Neural cell (in vitro differentiated cells): Measurements from ENCODE around the gene CD177. TPM values are rescaled to one million over a fixed set of nuclear protein-coding genes. Genes with fewer than 3 reads are reported as not detected.
"Not testable (repeated sequence)": the region's sequence is repeated elsewhere in the genome, so short reads cannot be mapped to it uniquely, and the experiment has no call there.

Experiments
- H2AFZ ChIP-seq: fragments of 200-600, 300-800 bp; sonication (generic), shearing (Covaris generic); 2 replicates; pipeline ENCODE4 v1.6.0; 2014; ENCODE audit warnings: low read depth, mild to moderate bottlenecking, antibody characterized with exemption, low read length, moderate library complexity
- H3F3A ChIP-seq: fragments of 200-600 bp; shearing (Covaris generic); 2 replicates; pipeline ENCODE4 v1.6.1; 2016; ENCODE audit warnings: mild to moderate bottlenecking, moderate library complexity, mixed read lengths, antibody characterized with exemption, low read length; ENCODE audit not compliant: insufficient read depth, poor library complexity, severe bottlenecking
- H3K27ac ChIP-seq: fragments of 200-600, 300-800 bp; sonication (generic), shearing (Covaris generic); 2 replicates; pipeline ENCODE4 v1.5.1; 2014; ENCODE audit warnings: mild to moderate bottlenecking, low read length, moderate library complexity
- H3K27me3 ChIP-seq: fragments of 300-800, 200-600 bp; sonication (generic), shearing (Covaris generic); 2 replicates; pipeline ENCODE4 v1.6.0; 2014; ENCODE audit warnings: mild to moderate bottlenecking, low read depth, low read length, moderate library complexity; ENCODE audit not compliant: insufficient read depth
- H3K36me3 ChIP-seq: fragments of 300-800, 200-600 bp; sonication (generic), shearing (Covaris generic); 2 replicates; pipeline ENCODE4 v1.5.1; 2014; ENCODE audit warnings: mild to moderate bottlenecking, antibody characterized with exemption, low read length, moderate library complexity; ENCODE audit not compliant: insufficient read depth
- H3K4me2 ChIP-seq: fragments of 300-800, 200-600 bp; sonication (generic), shearing (Covaris generic); 2 replicates; pipeline ENCODE4 v1.6.0; 2014; ENCODE audit warnings: mild to moderate bottlenecking, low read length
- H3K4me3 ChIP-seq: fragments of 300-800, 200-600 bp; sonication (generic), shearing (Covaris generic); 2 replicates; pipeline ENCODE4 v1.5.1; 2014; ENCODE audit warnings: mild to moderate bottlenecking, low read length, moderate library complexity
- H3K79me2 ChIP-seq: fragments of 200-600 bp; shearing (Covaris generic); replicated peaks from 2 replicates; pipeline ENCODE4 v1.6.0; 2014; ENCODE audit warnings: mild to moderate bottlenecking, low read length, moderate library complexity; ENCODE audit not compliant: insufficient read depth
- H3K9ac ChIP-seq: fragments of 300-800, 200-600 bp; sonication (generic), shearing (Covaris generic); 2 replicates; pipeline ENCODE4 v1.6.1; 2016; ENCODE audit warnings: mild to moderate bottlenecking, low read length, mixed read lengths
- H3K9me2 ChIP-seq: fragments of 200-600 bp; shearing (Covaris generic); 2 replicates; pipeline ENCODE4 v1.6.1; 2016; ENCODE audit warnings: mild to moderate bottlenecking, low read length, mixed read lengths; ENCODE audit not compliant: insufficient read depth
- H3K9me3 ChIP-seq: fragments of 200-600, 300-800 bp; sonication (generic), shearing (Covaris generic); 2 replicates; pipeline ENCODE4 v1.6.1; 2016; ENCODE audit warnings: mild to moderate bottlenecking, mixed run types, low read length, moderate library complexity, mixed read lengths
- H4K20me1 ChIP-seq: fragments of 200-600 bp; shearing (Covaris generic); 2 replicates; pipeline ENCODE4 v1.6.1; 2016; ENCODE audit warnings: mild to moderate bottlenecking, mixed run types; ENCODE audit not compliant: insufficient read depth
- CTCF ChIP-seq: fragments of 450-650 bp; IDR thresholded peaks from 2 replicates; pipeline ENCODE4 v1.5.1; 2014; ENCODE audit warnings: antibody characterized with exemption, mild to moderate bottlenecking, moderate library complexity; ENCODE audit not compliant: poor library complexity, severe bottlenecking
- EP300 ChIP-seq: fragments of 450-650 bp; conservative IDR thresholded peaks from 2 replicates; pipeline ENCODE4 v1.6.1; 2014; ENCODE audit warnings: antibody characterized with exemption, mild to moderate bottlenecking, moderate library complexity; ENCODE audit not compliant: poor library complexity, severe bottlenecking
- MXI1 ChIP-seq: fragments of 450-650 bp; conservative IDR thresholded peaks from 2 replicates; pipeline ENCODE4 v1.6.1; 2014; ENCODE audit warnings: antibody characterized with exemption, mild to moderate bottlenecking; ENCODE audit not compliant: poor library complexity, severe bottlenecking
- RAD21 ChIP-seq: fragments of 450-650 bp; conservative IDR thresholded peaks from 2 replicates; pipeline ENCODE4 v1.6.1; 2014; ENCODE audit warnings: antibody characterized with exemption, mild to moderate bottlenecking, moderate library complexity
- REST ChIP-seq: IDR thresholded peaks from 2 replicates; pipeline ENCODE4 v1.6.1; 2012; ENCODE audit warnings: borderline replicate concordance
- SMC3 ChIP-seq: fragments of 450-650 bp; conservative IDR thresholded peaks from 2 replicates; pipeline ENCODE4 v1.6.1; 2014; ENCODE audit warnings: antibody characterized with exemption, mild to moderate bottlenecking, moderate library complexity; ENCODE audit not compliant: poor library complexity
- polyA plus RNA-seq: library from polyadenylated mRNA; depleted of rRNA; stranded (reverse); fragments of >200 nt; gene quantifications from 2 replicates; pipeline ENCODE4 v1.2.3, GENCODE V29; 2014

CD177 gene
- polyA plus RNA-seq, 1 donor from 2014 or later: not detected

- no peaks in the 10 kb centered on the region for H3K9me2 ChIP-seq
- TF ChIP-seq EP300 (no peak), RAD21 (no peak), CTCF (no peak), REST (no peak)
- no peak overlapping the region for H3K9ac ChIP-seq
- H4K20me1 ChIP-seq: no peaks in the 10 kb centered on the region
- no peaks in the 10 kb centered on the region for H3K36me3 ChIP-seq
- no peak overlapping the region for H3K4me2 ChIP-seq
- H3K9me3 ChIP-seq: no peaks in the 10 kb centered on the region
- no peak overlapping the region for H3K27ac ChIP-seq
- no peak overlapping the region for H3K4me3 ChIP-seq
- H3K79me2 ChIP-seq: no peaks in the 10 kb centered on the region
- H3F3A ChIP-seq: no peaks in the 10 kb centered on the region
- no peak overlapping the region for H2AFZ ChIP-seq
- H3K27me3 ChIP-seq: no peaks in the 10 kb centered on the region
These were observed 9.3 kb downstream of the CD177 start for GRCh38 chr19:43362745-43363144.

- not testable (repeated sequence) for H3K4me2 ChIP-seq, H3K9ac ChIP-seq, H3K9me3 ChIP-seq, H3K27ac ChIP-seq, H3K9me2 ChIP-seq, H3K79me2 ChIP-seq, H2AFZ ChIP-seq, H3F3A ChIP-seq, H3K36me3 ChIP-seq, H3K27me3 ChIP-seq, H3K4me3 ChIP-seq, H4K20me1 ChIP-seq
These were observed 12.2 kb downstream of the CD177 start for GRCh38 chr19:43365677-43366076.

- H3K9me2 ChIP-seq: no peaks in the 10 kb centered on the region
- H3K4me3 ChIP-seq: no peak overlapping the region
- H3K36me3 ChIP-seq: no peaks in the 10 kb centered on the region
- no peak overlapping the region for H3K4me2 ChIP-seq
- no peak overlapping the region for H3K27ac ChIP-seq
- H2AFZ ChIP-seq: no peak overlapping the region
- TF ChIP-seq RAD21 (no peak), EP300 (no peak), SMC3 (no peak), MXI1 (no peak), CTCF (no peak)
- H3K9ac ChIP-seq: no peak overlapping the region
- H3K79me2 ChIP-seq: no peaks in the 10 kb centered on the region
- no peaks in the 10 kb centered on the region for H3K9me3 ChIP-seq
- H4K20me1 ChIP-seq: no peaks in the 10 kb centered on the region
- no peaks in the 10 kb centered on the region for H3K27me3 ChIP-seq
- no peaks in the 10 kb centered on the region for H3F3A ChIP-seq
These were observed 14.3 kb downstream of the CD177 start for GRCh38 chr19:43367822-43368221.

- H4K20me1 ChIP-seq, H2AFZ ChIP-seq, H3K4me2 ChIP-seq, H3K36me3 ChIP-seq, H3K9me3 ChIP-seq, H3K9ac ChIP-seq, H3K79me2 ChIP-seq, H3F3A ChIP-seq, H3K4me3 ChIP-seq, H3K9me2 ChIP-seq, H3K27ac ChIP-seq, H3K27me3 ChIP-seq: not testable (repeated sequence)
These were observed 15.4 kb downstream of the CD177 start for GRCh38 chr19:43368897-43369296.
